Body of pancreas (tissue), 4 donors: ENCODE measurements around the gene MRLN.

ENCODE experiments used
- POLR2A ChIP-seq, 3 donors: fragments of 450-650 bp; IDR thresholded peaks; one replicate each; pipeline ENCODE4 v1.6.1; 2016; ENCODE audit warnings: antibody characterized with exemption in 3 of 3, mild to moderate bottlenecking in 2 of 3
- TF ChIP-seq, protein P1 (sequence below), 7 experiments: fragments of 450-650 bp in 4 of 7; fragments of 200-600 bp in 3 of 7; sonication (generic) in 3 of 7; IDR thresholded peaks; one replicate each; pipeline ENCODE4 v1.5.1; 2016 to 2019; ENCODE audit warnings: antibody characterized with exemption in 7 of 7

GRCh38 chr10:59713196-59713821, 39.9 kb downstream of the MRLN start:
- TF ChIP-seq, protein P1, sequence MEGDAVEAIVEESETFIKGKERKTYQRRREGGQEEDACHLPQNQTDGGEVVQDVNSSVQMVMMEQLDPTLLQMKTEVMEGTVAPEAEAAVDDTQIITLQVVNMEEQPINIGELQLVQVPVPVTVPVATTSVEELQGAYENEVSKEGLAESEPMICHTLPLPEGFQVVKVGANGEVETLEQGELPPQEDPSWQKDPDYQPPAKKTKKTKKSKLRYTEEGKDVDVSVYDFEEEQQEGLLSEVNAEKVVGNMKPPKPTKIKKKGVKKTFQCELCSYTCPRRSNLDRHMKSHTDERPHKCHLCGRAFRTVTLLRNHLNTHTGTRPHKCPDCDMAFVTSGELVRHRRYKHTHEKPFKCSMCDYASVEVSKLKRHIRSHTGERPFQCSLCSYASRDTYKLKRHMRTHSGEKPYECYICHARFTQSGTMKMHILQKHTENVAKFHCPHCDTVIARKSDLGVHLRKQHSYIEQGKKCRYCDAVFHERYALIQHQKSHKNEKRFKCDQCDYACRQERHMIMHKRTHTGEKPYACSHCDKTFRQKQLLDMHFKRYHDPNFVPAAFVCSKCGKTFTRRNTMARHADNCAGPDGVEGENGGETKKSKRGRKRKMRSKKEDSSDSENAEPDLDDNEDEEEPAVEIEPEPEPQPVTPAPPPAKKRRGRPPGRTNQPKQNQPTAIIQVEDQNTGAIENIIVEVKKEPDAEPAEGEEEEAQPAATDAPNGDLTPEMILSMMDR (IDR thresholded peaks at IDR 0.05), result no peak
- TF ChIP-seq POLR2A (IDR thresholded peaks at IDR 0.05), result no peak
